T-helper 1 cell treated with Interleukin-12 subunit alpha and Interleukin-12 subunit beta and Interleukin-4 antibody, amounts not matched to agents 30 μg/mL and 1 μg/mL, for 36 hours (primary cell): ENCODE results near the gene AMHR2.
A peak's percentile ranks its signal among the peaks of the same experiment; 100 is the strongest.

Experiments
- H3K27ac Mint-ChIP-seq: one replicate; pipeline ENCODE4 v1.8.0; 2021; ENCODE audit warnings: mild to moderate bottlenecking, mixed read lengths
- H3K27me3 Mint-ChIP-seq: one replicate; pipeline ENCODE4 v1.8.0; 2021; ENCODE audit warnings: low read depth, mixed read lengths
- H3K36me3 Mint-ChIP-seq: one replicate; pipeline ENCODE4 v1.8.0; 2021; ENCODE audit warnings: low read depth, mixed read lengths
- H3K4me1 Mint-ChIP-seq: one replicate; pipeline ENCODE4 v1.8.0; 2021; ENCODE audit warnings: low read depth, mixed read lengths
- H3K4me3 Mint-ChIP-seq: one replicate; pipeline ENCODE4 v1.8.0; 2021; ENCODE audit warnings: mild to moderate bottlenecking, moderate library complexity, mixed read lengths
- H3K9me3 Mint-ChIP-seq: one replicate; pipeline ENCODE4 v1.8.0; 2021; ENCODE audit warnings: mixed read lengths

AMHR2 gene

DNA sequence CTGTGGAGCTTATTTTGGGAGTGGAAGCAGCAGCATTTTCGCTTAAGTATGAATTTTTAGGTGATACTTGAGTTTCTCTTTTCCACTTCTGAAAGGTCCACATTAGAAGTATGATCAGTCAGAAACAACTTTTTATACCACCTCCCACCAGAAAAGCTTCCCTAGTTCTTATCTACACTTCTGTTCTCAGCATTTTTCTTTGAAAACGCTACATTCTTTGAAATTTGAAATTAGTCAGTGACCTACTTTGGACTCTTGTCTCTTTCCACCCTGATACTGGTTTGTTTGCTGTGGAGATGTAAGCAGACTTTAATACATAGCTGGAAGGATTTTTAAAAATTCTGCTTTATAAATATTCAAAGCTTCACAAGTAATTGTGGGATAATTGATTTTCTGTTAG lies 50.4 kb downstream of the AMHR2 start:
- Mint-ChIP-seq H3K36me3 (peaks cover 54% of the 10 kb centered on the region), H3K9me3 (no peaks in the 10 kb centered on the region), H3K4me3 (no peak overlapping the region), H3K27me3 (no peaks in the 10 kb centered on the region), H3K4me1 (peaks cover 24% of the 10 kb centered on the region), H3K27ac (no peak overlapping the region)

GRCh38 chr12:53474819-53475218 lies 51.2 kb downstream of the AMHR2 start:
- Mint-ChIP-seq H3K27ac (peak overlapping the region; percentile 72), H3K4me1 (peaks cover 24% of the 10 kb centered on the region), H3K27me3 (no peaks in the 10 kb centered on the region), H3K36me3 (peaks cover 61% of the 10 kb centered on the region), H3K4me3 (no peak overlapping the region), H3K9me3 (no peaks in the 10 kb centered on the region)

DNA sequence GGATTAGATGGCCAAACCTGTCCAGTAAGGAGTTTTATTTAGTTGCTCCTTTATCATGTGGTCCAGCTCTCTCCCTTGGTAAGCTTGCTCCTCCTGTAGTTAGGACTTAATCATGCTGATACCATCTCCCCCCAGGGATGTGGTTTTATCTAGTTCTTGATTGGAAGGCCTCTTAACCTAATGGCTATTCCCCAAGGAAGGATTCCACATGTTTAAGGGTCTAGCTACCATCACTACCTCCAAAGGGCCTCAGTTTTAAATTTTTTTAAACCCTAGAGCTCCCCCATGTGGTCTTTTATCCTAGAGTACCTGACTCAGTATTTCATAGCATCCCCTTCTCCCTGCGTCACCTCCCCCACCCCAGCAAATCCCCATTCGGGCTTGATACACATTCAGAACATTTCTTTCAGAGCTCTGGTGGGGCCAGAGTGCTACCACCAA lies 53.1 kb downstream of the AMHR2 start:
- H3K4me3 Mint-ChIP-seq, result no peak overlapping the region

GRCh38 chr12:53478865-53479264 lies 55.2 kb downstream of the AMHR2 start:
- no peak overlapping the region for H3K4me3 Mint-ChIP-seq
- H3K36me3 Mint-ChIP-seq, result peaks cover 55% of the 10 kb centered on the region
- no peaks in the 10 kb centered on the region for H3K9me3 Mint-ChIP-seq
- peaks cover 14% of the 10 kb centered on the region for H3K4me1 Mint-ChIP-seq
- no peaks in the 10 kb centered on the region for H3K27me3 Mint-ChIP-seq
- no peak overlapping the region for H3K27ac Mint-ChIP-seq

More for the DNA sequence above, 53.1 kb downstream of the AMHR2 start:
- no peaks in the 10 kb centered on the region for H3K9me3 Mint-ChIP-seq
- no peaks in the 10 kb centered on the region for H3K27me3 Mint-ChIP-seq
- H3K36me3 Mint-ChIP-seq, result peaks cover 54% of the 10 kb centered on the region
- H3K27ac Mint-ChIP-seq, result no peak overlapping the region
- peaks cover 20% of the 10 kb centered on the region for H3K4me1 Mint-ChIP-seq

- no peaks in the 10 kb centered on the region for H3K27me3 Mint-ChIP-seq
- H3K4me3 Mint-ChIP-seq, result no peak overlapping the region
- H3K36me3 Mint-ChIP-seq, result peaks cover 53% of the 10 kb centered on the region
- H3K9me3 Mint-ChIP-seq, result no peaks in the 10 kb centered on the region
- peaks cover 14% of the 10 kb centered on the region for H3K4me1 Mint-ChIP-seq
- no peak overlapping the region for H3K27ac Mint-ChIP-seq
These were observed 55.7 kb downstream of the AMHR2 start for GRCh38 chr12:53479331-53479730.

DNA sequence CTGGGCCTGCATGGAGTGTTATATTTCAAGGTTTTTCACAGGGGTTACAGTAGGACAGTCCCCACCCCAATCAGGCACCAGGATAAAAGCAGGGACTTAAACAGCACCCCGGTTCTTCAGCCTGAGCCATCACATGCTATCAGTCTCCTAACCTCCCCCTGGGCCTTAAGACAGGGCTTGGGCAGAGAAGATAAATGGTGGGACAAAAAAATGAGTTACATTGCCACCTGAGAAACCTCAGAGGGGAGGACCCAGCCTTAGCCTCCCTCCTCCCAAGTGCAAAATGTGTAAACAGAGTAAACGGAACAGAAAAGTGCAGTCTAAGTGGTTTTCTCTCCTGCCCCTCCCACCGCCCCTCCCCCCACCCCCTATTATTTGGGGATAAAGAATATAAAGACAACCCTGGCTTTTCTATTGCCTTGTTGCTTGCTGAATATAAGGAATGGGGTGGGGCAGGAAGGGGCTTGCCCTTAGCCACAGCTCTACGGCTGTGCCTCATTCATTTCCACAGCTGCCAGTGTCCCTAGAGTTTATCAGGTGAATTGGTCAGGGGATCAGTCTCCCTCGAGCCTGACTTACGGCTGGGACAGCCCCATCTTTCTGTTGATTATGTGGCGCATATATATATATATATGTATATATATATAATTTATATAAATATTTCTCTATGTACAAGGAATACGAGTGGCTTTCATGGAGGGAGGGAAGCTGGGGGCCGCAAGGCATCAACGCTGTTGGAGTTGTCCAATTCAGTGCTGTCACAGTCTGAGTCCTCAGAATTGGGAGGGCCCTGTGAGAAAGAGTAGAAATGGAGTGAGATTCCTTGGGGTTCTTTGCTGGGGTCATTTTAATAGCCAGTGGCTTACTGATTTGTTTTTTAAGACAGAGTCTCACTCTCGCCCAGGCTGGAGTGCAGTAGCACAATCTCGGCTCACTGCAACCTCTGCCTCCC lies 57.1 kb downstream of the AMHR2 start:
- H3K27me3 Mint-ChIP-seq, result no peaks in the 10 kb centered on the region
- H3K9me3 Mint-ChIP-seq, result no peaks in the 10 kb centered on the region
- H3K4me3 Mint-ChIP-seq, result no peak overlapping the region
- no peak overlapping the region for H3K27ac Mint-ChIP-seq
- peaks cover 46% of the 10 kb centered on the region for H3K36me3 Mint-ChIP-seq
- peaks cover 6% of the 10 kb centered on the region for H3K4me1 Mint-ChIP-seq
